HG03103 (cell line): ENCODE measurements around the gene SRP68.

Experiments
- ATAC-seq: cut with Tn5 transposase; IDR thresholded peaks from one replicate; pipeline ENCODE4 v1.9.1; 2021; ENCODE audit warnings: low read depth; ENCODE audit not compliant: unreplicated experiment

The SRP68 gene

GRCh38 chr17:76090517-76091129, 18.3 kb upstream of the SRP68 start:
- no peak for ATAC-seq

- ATAC-seq: no peak
Measured at GRCh38 chr17:76089680-76090516, 17.6 kb upstream of the SRP68 start.

GRCh38 chr17:76088868-76089576, 16.7 kb upstream of the SRP68 start:
- no peak for ATAC-seq

GRCh38 chr17:76088041-76088867, 15.9 kb upstream of the SRP68 start:
- no peak for ATAC-seq

GRCh38 chr17:76087531-76087930, 15.2 kb upstream of the SRP68 start:
- no peak for ATAC-seq

GRCh38 chr17:76086384-76086783, 14.1 kb upstream of the SRP68 start:
- no peak for ATAC-seq

GRCh38 chr17:76085731-76086366, 13.5 kb upstream of the SRP68 start:
- no peak for ATAC-seq

GRCh38 chr17:76085066-76085730, 12.9 kb upstream of the SRP68 start:
- no peak for ATAC-seq

- no peak for ATAC-seq
Measured at GRCh38 chr17:76083536-76084182, 11.3 kb upstream of the SRP68 start.

- no peak for ATAC-seq
Measured at GRCh38 chr17:76082326-76083251, 10.3 kb upstream of the SRP68 start.

GRCh38 chr17:76081295-76082210, 9.2 kb upstream of the SRP68 start:
- ATAC-seq: no peak

- ATAC-seq: no peak
Measured at GRCh38 chr17:76080768-76081287, 8.5 kb upstream of the SRP68 start.

GRCh38 chr17:76079956-76080767, 7.8 kb upstream of the SRP68 start:
- no peak for ATAC-seq

GRCh38 chr17:76079535-76079955, 7.2 kb upstream of the SRP68 start:
- no peak for ATAC-seq

GRCh38 chr17:76078860-76079534, 6.7 kb upstream of the SRP68 start, which contains the start of gene ZACN:
Gene ZACN, plus strand, starts transcription at chr17:76079182. Its CDS starts 83 bp downstream, at chr17:76079265.
- no peak for ATAC-seq
